Measurements from ENCODE around the gene RRP8.

RRP8 gene

GRCh38 chr11:6583584-6583983 lies 19.8 kb downstream of the RRP8 start:
- Histone ChIP-seq H3K4me3 (ENCODE audit: insufficient read depth, low read length, poor library complexity, severe bottlenecking) (no peak overlapping the region), H4K20me1 (ENCODE audit: low read depth, low read length) (no peaks in the 10 kb centered on the region), H3K9ac (ENCODE audit: low read length) (no peak overlapping the region), H3K9me2 (replicated peaks; ENCODE audit: insufficient read depth, low read length) (no peaks in the 10 kb centered on the region), H3K36me3 (ENCODE audit: low read length) (0 out of 2 replicates have a peak, but pooled peaks cover 13% of the 10 kb centered on the region), H3K27me3 (ENCODE audit: low read length) (no peaks in the 10 kb centered on the region), H3K27ac (ENCODE audit: low read depth, low read length) (no peak overlapping the region), H3K9me3 (ENCODE audit: insufficient read depth, low read length) (peaks cover 7% of the 10 kb centered on the region; the same call in 1 of the 2 replicates), H3F3A (ENCODE audit: insufficient read depth) (peaks cover 4% of the 10 kb centered on the region), H3K79me2 (ENCODE audit: insufficient read depth, low read length) (no peaks in the 10 kb centered on the region), H3K4me2 (ENCODE audit: low read depth, low read length, poor library complexity, severe bottlenecking) (no peak overlapping the region), H2AFZ (ENCODE audit: low read depth, low read length, severe bottlenecking) (no peak overlapping the region)
- TF ChIP-seq CTCF (IDR thresholded peaks at IDR 0.05; ENCODE audit: insufficient read depth, low read length, poor library complexity, severe bottlenecking): no peak
- TF ChIP-seq EZH2phosphoT487 (conservative IDR thresholded peaks at IDR 0.05; ENCODE audit: low read length): no peak

GRCh38 chr11:6579681-6580080 lies 23.7 kb downstream of the RRP8 start:
- no peaks in the 10 kb centered on the region for H4K20me1 ChIP-seq (ENCODE audit: low read depth, low read length)
- H3K9me3 ChIP-seq (ENCODE audit: insufficient read depth, low read length): peaks cover 7% of the 10 kb centered on the region; the same call in 1 of the 2 replicates
- no peak for TF ChIP-seq EZH2phosphoT487 (conservative IDR thresholded peaks at IDR 0.05; ENCODE audit: low read length)
- no peak for TF ChIP-seq CTCF (IDR thresholded peaks at IDR 0.05; ENCODE audit: insufficient read depth, low read length, poor library complexity, severe bottlenecking)
- no peak overlapping the region for H2AFZ ChIP-seq (ENCODE audit: low read depth, low read length, severe bottlenecking)
- H3K36me3 ChIP-seq (ENCODE audit: low read length): 0 out of 2 replicates have a peak, but pooled peaks cover 13% of the 10 kb centered on the region
- H3K27me3 ChIP-seq (ENCODE audit: low read length): no peaks in the 10 kb centered on the region
- H3K79me2 ChIP-seq (ENCODE audit: insufficient read depth, low read length): no peaks in the 10 kb centered on the region
- H3K4me2 ChIP-seq (ENCODE audit: low read depth, low read length, poor library complexity, severe bottlenecking): no peak overlapping the region
- H3F3A ChIP-seq (ENCODE audit: insufficient read depth): no peaks in the 10 kb centered on the region
- no peak overlapping the region for H3K27ac ChIP-seq (ENCODE audit: low read depth, low read length)
- no peak overlapping the region for H3K4me3 ChIP-seq (ENCODE audit: insufficient read depth, low read length, poor library complexity, severe bottlenecking)
- H3K9me2 ChIP-seq (replicated peaks; ENCODE audit: insufficient read depth, low read length): no peaks in the 10 kb centered on the region
- no peak overlapping the region for H3K9ac ChIP-seq (ENCODE audit: low read length)

GRCh38 chr11:6578134-6578533 lies 25.3 kb downstream of the RRP8 start:
- Histone ChIP-seq H3K4me2 (ENCODE audit: low read depth, low read length, poor library complexity, severe bottlenecking) (no peak overlapping the region), H3K79me2 (ENCODE audit: insufficient read depth, low read length) (no peaks in the 10 kb centered on the region), H3K27ac (ENCODE audit: low read depth, low read length) (no peak overlapping the region), H3K9ac (ENCODE audit: low read length) (no peak overlapping the region), H3K9me2 (replicated peaks; ENCODE audit: insufficient read depth, low read length) (no peaks in the 10 kb centered on the region), H3K9me3 (ENCODE audit: insufficient read depth, low read length) (no peaks in the 10 kb centered on the region), H3F3A (ENCODE audit: insufficient read depth) (no peaks in the 10 kb centered on the region), H3K36me3 (ENCODE audit: low read length) (0 out of 2 replicates have a peak, but pooled peaks cover 5% of the 10 kb centered on the region), H3K27me3 (ENCODE audit: low read length) (no peaks in the 10 kb centered on the region), H3K4me3 (ENCODE audit: insufficient read depth, low read length, poor library complexity, severe bottlenecking) (no peak overlapping the region), H4K20me1 (ENCODE audit: low read depth, low read length) (no peaks in the 10 kb centered on the region), H2AFZ (ENCODE audit: low read depth, low read length, severe bottlenecking) (no peak overlapping the region)
- no peak for TF ChIP-seq EZH2phosphoT487 (conservative IDR thresholded peaks at IDR 0.05; ENCODE audit: low read length)
- no peak for TF ChIP-seq CTCF (IDR thresholded peaks at IDR 0.05; ENCODE audit: insufficient read depth, low read length, poor library complexity, severe bottlenecking)

All from SU-DHL-6 (cell line).